ENCODE data around the gene SETBP1. TPM values are rescaled to one million over a fixed set of nuclear protein-coding genes. Genes with fewer than 3 reads are reported as not detected.

The SETBP1 gene
- total RNA-seq, 1 donor from 2014 or later = 29.4 TPM

- intact Hi-C loops (cut with micrococcal nuclease) = no loop called here
Measured at GRCh38 chr18:44750774-44751173, 70.1 kb downstream of the SETBP1 start.

GRCh38 chr18:44754567-44754966, 73.9 kb downstream of the SETBP1 start:
- intact Hi-C loops (cut with micrococcal nuclease) = no loop called here

- intact Hi-C loops (cut with micrococcal nuclease) = loop anchor here (1.0 to 5.0 kb wide), 6 partner anchors 34 to 1208 kb away; partner anchors contain the start of gene EPG5
Measured at GRCh38 chr18:44758861-44759631, 78.4 kb downstream of the SETBP1 start.

- intact Hi-C loops (cut with micrococcal nuclease) = loop anchor here (1.0 to 5.0 kb wide), 6 partner anchors 35 to 1207 kb away; partner anchors contain the start of gene EPG5
Measured at GRCh38 chr18:44759925-44760342, 79.2 kb downstream of the SETBP1 start.

GRCh38 chr18:44761812-44762211, 81.1 kb downstream of the SETBP1 start:
- intact Hi-C loops (cut with micrococcal nuclease) = no loop called here

- intact Hi-C loops (cut with micrococcal nuclease) = no loop called here
Measured at GRCh38 chr18:44763327-44763726, 82.6 kb downstream of the SETBP1 start.

GRCh38 chr18:44764863-44765262, 84.2 kb downstream of the SETBP1 start:
- intact Hi-C loops (cut with micrococcal nuclease) = no loop called here

- intact Hi-C loops (cut with micrococcal nuclease) = no loop called here
Measured at GRCh38 chr18:44765456-44765855, 84.8 kb downstream of the SETBP1 start.

- intact Hi-C loops (cut with micrococcal nuclease) = no loop called here
Measured at GRCh38 chr18:44766450-44766849, 85.8 kb downstream of the SETBP1 start.

GRCh38 chr18:44767807-44768206, 87.1 kb downstream of the SETBP1 start:
- intact Hi-C loops (cut with micrococcal nuclease) = no loop called here

- intact Hi-C loops (cut with micrococcal nuclease) = no loop called here
Measured at GRCh38 chr18:44770641-44771040, 90.0 kb downstream of the SETBP1 start.

GRCh38 chr18:44771572-44771955, 90.9 kb downstream of the SETBP1 start:
- intact Hi-C loops (cut with micrococcal nuclease) = no loop called here

GRCh38 chr18:44771956-44772917, 91.5 kb downstream of the SETBP1 start:
- intact Hi-C loops (cut with micrococcal nuclease) = no loop called here

GRCh38 chr18:44773640-44774155, 93.0 kb downstream of the SETBP1 start:
- intact Hi-C loops (cut with micrococcal nuclease) = no loop called here

- intact Hi-C loops (cut with micrococcal nuclease) = no loop called here
Measured at GRCh38 chr18:44774191-44774590, 93.5 kb downstream of the SETBP1 start.

GRCh38 chr18:44777457-44778192, 96.9 kb downstream of the SETBP1 start:
- intact Hi-C loops (cut with micrococcal nuclease) = no loop called here

GRCh38 chr18:44778788-44779187, 98.1 kb downstream of the SETBP1 start:
- intact Hi-C loops (cut with micrococcal nuclease) = no loop called here

- intact Hi-C loops (cut with micrococcal nuclease) = no loop called here
Measured at GRCh38 chr18:44779753-44780292, 99.1 kb downstream of the SETBP1 start.

GRCh38 chr18:44781886-44782285, 101.2 kb downstream of the SETBP1 start:
- intact Hi-C loops (cut with micrococcal nuclease) = no loop called here

GRCh38 chr18:44782617-44783016, 101.9 kb downstream of the SETBP1 start:
- intact Hi-C loops (cut with micrococcal nuclease) = no loop called here

- intact Hi-C loops (cut with micrococcal nuclease) = no loop called here
Measured at GRCh38 chr18:44783371-44783770, 102.7 kb downstream of the SETBP1 start.

Data from T-helper 1 cell treated with Interleukin-12 subunit alpha and Interleukin-12 subunit beta and Interleukin-4 antibody, amounts not matched to agents 30 ng/mL and 1 ng/mL, for 36 hours (primary cell).